CD4-positive, CD25-positive, alpha-beta regulatory T cell (primary cell): ENCODE results near the gene NCAPG. TPM values are rescaled to one million over a fixed set of nuclear protein-coding genes. Genes with fewer than 3 reads are reported as not detected.
A peak's percentile ranks its signal among the peaks of the same experiment; 100 is the strongest.
"Not testable (repeated sequence)": the region's sequence is repeated elsewhere in the genome, so short reads cannot be mapped to it uniquely, and the experiment has no call there.

Experiments used
- ATAC-seq, 2 donors: fragments of 150-1000 bp; cut with Tn5 transposase; one replicate each; pipeline ENCODE4 v1.10.0; 2021; ENCODE audit warnings: low read depth in 2 of 2, moderate number of reproducible peaks in 2 of 2, moderate library complexity in 1 of 2
- DNase-seq, 3 donors: peaks; one replicate each; pipeline versions ENCODE4 v3.0.0 to v3.0.0-alpha.2; 2012 to 2022; ENCODE audit warnings: mixed read lengths in 1 of 3
- H3K27ac ChIP-seq: one replicate; pipeline ENCODE4 v1.7.0; 2013; ENCODE audit warnings: mild to moderate bottlenecking, low read length; ENCODE audit not compliant: insufficient read depth, poor library complexity, severe bottlenecking
- H3K27me3 ChIP-seq: one replicate; pipeline ENCODE4 v1.7.0; 2013; ENCODE audit warnings: low read length; ENCODE audit not compliant: control insufficient read depth, insufficient read depth
- H3K36me3 ChIP-seq: one replicate; pipeline ENCODE4 v1.7.0; 2013; ENCODE audit warnings: mild to moderate bottlenecking, low read length, moderate library complexity; ENCODE audit not compliant: control insufficient read depth, insufficient read depth
- H3K4me1 ChIP-seq: 2 replicates; pipeline ENCODE4 v1.7.0; 2013; ENCODE audit warnings: mild to moderate bottlenecking, low read length; ENCODE audit not compliant: insufficient read depth, control insufficient read depth, poor library complexity, severe bottlenecking
- H3K4me3 ChIP-seq: one replicate; pipeline ENCODE4 v1.7.0; 2013; ENCODE audit warnings: low read depth, mild to moderate bottlenecking, low read length, moderate library complexity
- H3K9me3 ChIP-seq, 2 experiments: 1 replicate in 1 of 2; 2 replicates in 1 of 2; pipeline ENCODE4 v1.7.0; 2013; ENCODE audit warnings: low read length in 2 of 2, mild to moderate bottlenecking in 1 of 2, moderate library complexity in 1 of 2; ENCODE audit not compliant: control insufficient read depth in 2 of 2
- H3K27ac Mint-ChIP-seq, 3 donors: one replicate each; pipeline ENCODE4 v1.8.0; 2020 to 2022; ENCODE audit warnings: mild to moderate bottlenecking in 3 of 3, mixed read lengths in 3 of 3, moderate library complexity in 2 of 3
- H3K27me3 Mint-ChIP-seq: one replicate; pipeline ENCODE4 v1.8.0; 2022; ENCODE audit warnings: mild to moderate bottlenecking, mixed read lengths
- H3K36me3 Mint-ChIP-seq: one replicate; pipeline ENCODE4 v1.8.0; 2020; ENCODE audit warnings: mixed read lengths
- H3K4me1 Mint-ChIP-seq, 4 donors: one replicate each; pipeline ENCODE4 v1.8.0; 2020 to 2022; ENCODE audit warnings: mixed read lengths in 4 of 4, mild to moderate bottlenecking in 1 of 4
- H3K4me3 Mint-ChIP-seq, 4 donors: one replicate each; pipeline ENCODE4 v1.8.0; 2020 to 2022; ENCODE audit warnings: mild to moderate bottlenecking in 4 of 4, mixed read lengths in 4 of 4, moderate library complexity in 3 of 4
- H3K9me3 Mint-ChIP-seq, 7 donors: one replicate each; pipeline ENCODE4 v1.8.0; 2020 to 2022; ENCODE audit warnings: mixed read lengths in 7 of 7, mild to moderate bottlenecking in 3 of 7, moderate library complexity in 2 of 7
- polyA plus RNA-seq, 4 donors: library from polyadenylated mRNA; unstranded; fragments of 300-500 nt; fragmentation: Illumina TruSeq; gene quantifications; one replicate each; pipeline ENCODE4 v1.2.3, GENCODE V29; 2021
- total RNA-seq: library from RNA; stranded (reverse); gene quantifications from one replicate; pipeline ENCODE4 v1.2.3, GENCODE V29; 2022

The NCAPG gene
- total and polyA plus RNA-seq, 5 donors from 2014 or later, result 1.0 to 4.5 (median 1.8) TPM

DNA sequence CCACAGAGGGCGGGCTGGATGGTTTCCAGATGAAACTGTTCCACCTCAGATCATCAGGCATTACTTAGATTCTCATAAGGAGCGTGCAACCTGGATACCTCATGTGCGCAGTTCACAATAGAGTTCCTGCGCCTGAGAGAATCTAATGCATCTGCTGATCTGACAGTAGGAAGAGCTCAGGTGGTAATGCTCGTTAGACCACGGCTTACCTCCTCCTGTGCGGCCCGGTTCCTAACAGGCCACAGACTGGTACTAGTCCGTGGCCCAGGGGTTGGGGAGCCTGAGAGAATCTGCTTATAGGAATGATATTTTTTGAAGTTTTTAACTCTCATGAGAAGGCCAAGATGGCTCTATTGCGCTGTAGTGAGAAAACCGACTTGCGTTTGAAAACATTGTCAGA is 5.4 kb downstream of the NCAPG start:
- no peaks in the 10 kb centered on the region for H3K36me3 Mint-ChIP-seq
- no peak for DNase-seq
- H3K27ac Mint-ChIP-seq, result no peak overlapping the region
- peaks cover 21 to 44% (median 34%) of the 10 kb centered on the region in 4 donors for H3K4me1 Mint-ChIP-seq
- H3K27me3 Mint-ChIP-seq, result no peaks in the 10 kb centered on the region
- peak overlapping the region in 1 of 4 donors; percentile 34 for H3K4me3 Mint-ChIP-seq
- no peaks in the 10 kb centered on the region for H3K36me3 ChIP-seq
- no peak for ATAC-seq
- H3K4me1 ChIP-seq, result peaks cover 28% of the 10 kb centered on the region
- H3K27ac ChIP-seq, result peak overlapping the region; percentile 28
- no peaks in the 10 kb centered on the region for H3K27me3 ChIP-seq
- no peaks in the 10 kb centered on the region for H3K9me3 Mint-ChIP-seq
- H3K4me3 ChIP-seq, result no peak overlapping the region
- no peaks in the 10 kb centered on the region for H3K9me3 ChIP-seq

DNA sequence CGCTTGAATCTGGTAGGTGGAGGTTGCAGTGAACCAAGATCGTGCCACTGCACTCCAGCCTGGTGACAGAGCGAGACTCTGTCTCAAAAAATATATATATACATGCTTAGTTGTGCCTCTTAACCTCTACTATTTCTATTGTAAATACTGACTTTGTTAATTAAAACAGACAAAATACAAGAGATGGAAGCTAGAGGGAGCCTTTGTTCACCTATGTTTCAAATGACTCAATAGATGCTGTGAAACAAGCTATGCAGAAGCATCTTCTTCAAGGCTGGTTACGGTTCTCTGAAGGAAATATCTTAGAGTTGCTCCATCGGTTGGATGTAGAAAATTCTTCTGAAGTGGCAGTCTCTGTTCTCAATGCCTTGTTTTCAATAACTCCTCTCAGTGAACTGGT is 6.2 kb downstream of the NCAPG start:
- Histone ChIP-seq H3K27me3 (no peaks in the 10 kb centered on the region), H3K36me3 (no peaks in the 10 kb centered on the region), H3K4me1 (peaks cover 20% of the 10 kb centered on the region), H3K27ac (peak overlapping the region; percentile 55), H3K4me3 (peak overlapping the region; percentile 79), H3K9me3 (no peaks in the 10 kb centered on the region)
- DNase-seq, result peak in 2 of 3 donors; percentile 59 to 72
- peak overlapping the region; percentile 27 to 91 (median 75) for H3K4me3 Mint-ChIP-seq
- peaks cover 17 to 42% (median 33%) of the 10 kb centered on the region in 4 donors for H3K4me1 Mint-ChIP-seq
- peak overlapping the region; percentile 7 to 84 (median 77) for H3K27ac Mint-ChIP-seq
- no peaks in the 10 kb centered on the region for H3K36me3 Mint-ChIP-seq
- ATAC-seq, result peak; percentile 83 to 89
- H3K27me3 Mint-ChIP-seq, result no peaks in the 10 kb centered on the region
- H3K9me3 Mint-ChIP-seq, result no peaks in the 10 kb centered on the region

DNA sequence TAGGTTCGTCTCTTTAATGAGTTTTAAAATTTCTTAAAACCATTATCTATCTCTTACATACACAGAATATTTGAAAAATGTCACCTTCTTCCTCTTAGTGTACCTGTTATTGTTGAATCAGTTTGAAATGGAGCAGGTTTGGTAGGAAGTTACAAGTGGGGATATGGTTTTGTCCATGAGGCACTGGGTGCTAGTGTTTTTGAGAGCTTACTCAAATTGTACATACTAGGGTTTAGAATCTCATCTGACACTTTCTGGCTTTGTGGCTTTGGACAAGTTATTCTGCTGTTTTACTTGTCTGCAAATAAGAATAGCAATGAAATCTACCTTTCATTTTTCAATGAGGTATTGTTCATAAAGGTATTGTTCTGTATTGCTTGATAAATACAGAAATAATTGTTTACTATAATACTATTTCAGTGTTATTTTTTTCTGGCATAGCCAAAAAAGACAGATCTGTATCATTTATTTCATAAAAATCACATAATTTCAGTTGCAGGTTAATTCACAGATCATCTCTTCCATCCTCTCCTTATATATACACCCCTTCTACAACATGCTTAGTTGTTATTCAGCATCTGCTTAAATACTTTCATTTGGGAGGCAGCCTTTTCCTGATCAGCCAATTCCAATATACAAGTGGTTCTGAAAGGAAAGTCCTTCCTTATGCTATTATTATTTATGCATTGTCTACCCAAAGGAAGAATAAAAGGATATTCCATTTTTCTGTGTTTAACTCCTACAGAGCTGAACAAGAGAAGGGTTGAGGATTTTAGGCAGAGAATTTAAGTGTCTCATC is 13.3 kb downstream of the NCAPG start:
- Histone ChIP-seq H3K36me3 (no peaks in the 10 kb centered on the region), H3K9me3 (no peaks in the 10 kb centered on the region), H3K4me1 (peaks cover 7% of the 10 kb centered on the region), H3K27me3 (no peaks in the 10 kb centered on the region), H3K27ac (no peak overlapping the region), H3K4me3 (peak overlapping the region; percentile 73)
- Mint-ChIP-seq H3K9me3 (no peaks in the 10 kb centered on the region), H3K36me3 (no peaks in the 10 kb centered on the region), H3K27ac (peak overlapping the region; percentile 11 to 93 (median 43)), H3K4me1 (peaks cover 14 to 60% (median 44%) of the 10 kb centered on the region in 4 donors), H3K4me3 (peak overlapping the region; percentile 42 to 82 (median 55)), H3K27me3 (no peaks in the 10 kb centered on the region)
- no peak for ATAC-seq
- no peak for DNase-seq

DNA sequence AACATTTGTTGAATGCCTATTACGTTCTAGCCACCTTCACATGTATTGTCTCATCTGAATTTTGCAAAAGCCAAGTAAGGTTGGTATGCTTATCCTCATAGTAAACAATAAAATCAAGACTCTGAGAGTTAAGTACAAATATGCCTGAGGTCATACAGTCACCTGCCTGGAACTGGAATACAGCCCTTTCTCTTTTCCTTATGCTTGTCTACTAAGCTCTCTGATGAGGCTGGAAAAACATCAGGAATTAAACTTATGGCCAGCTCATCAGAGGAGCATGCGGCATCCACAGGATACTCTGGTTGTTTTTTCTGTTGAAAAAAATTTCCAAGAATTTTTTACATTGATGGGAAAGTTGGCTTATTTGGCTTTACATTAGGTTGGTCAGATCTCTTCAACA is 35.5 kb downstream of the NCAPG start:
- H3K36me3 ChIP-seq, result no peaks in the 10 kb centered on the region
- no peak overlapping the region for H3K4me3 Mint-ChIP-seq
- no peaks in the 10 kb centered on the region for H3K9me3 ChIP-seq
- no peak for ATAC-seq
- H3K27me3 ChIP-seq, result no peaks in the 10 kb centered on the region
- H3K4me3 ChIP-seq, result no peak overlapping the region
- H3K4me1 ChIP-seq, result no peaks in the 10 kb centered on the region
- H3K27ac ChIP-seq, result no peak overlapping the region
- DNase-seq, result no peak
- no peaks in the 10 kb centered on the region for H3K36me3 Mint-ChIP-seq
- peaks cover 0 to 5% (median 0%) of the 10 kb centered on the region in 4 donors for H3K4me1 Mint-ChIP-seq
- H3K9me3 Mint-ChIP-seq, result peaks cover 0 to 1% (median 0%) of the 10 kb centered on the region in 7 donors
- no peaks in the 10 kb centered on the region for H3K27me3 Mint-ChIP-seq
- no peak overlapping the region for H3K27ac Mint-ChIP-seq

DNA sequence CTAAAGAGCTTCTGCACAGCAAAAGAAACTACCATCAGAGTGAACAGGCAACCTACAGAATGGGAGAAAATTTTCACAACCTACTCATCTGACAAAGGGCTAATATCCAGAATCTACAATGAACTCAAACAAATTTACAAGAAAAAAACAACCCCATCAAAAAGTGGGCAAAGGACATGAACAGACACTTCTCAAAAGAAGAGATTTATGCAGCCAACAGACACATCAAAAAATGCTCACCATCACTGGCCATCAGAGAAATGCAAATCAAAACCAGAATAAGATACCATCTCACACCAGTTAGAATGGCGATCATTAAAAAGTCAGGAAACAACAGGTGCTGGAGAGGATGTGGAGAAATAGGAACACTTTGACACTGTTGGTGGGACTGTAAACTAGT is 39.5 kb downstream of the NCAPG start:
- not testable (repeated sequence) for H3K36me3 ChIP-seq, H3K27me3 ChIP-seq, H3K9me3 Mint-ChIP-seq, H3K36me3 Mint-ChIP-seq, H3K4me3 Mint-ChIP-seq, H3K4me3 ChIP-seq, DNase-seq, ATAC-seq, H3K27ac ChIP-seq, H3K9me3 ChIP-seq, H3K4me1 ChIP-seq, H3K27ac Mint-ChIP-seq, H3K4me1 Mint-ChIP-seq, H3K27me3 Mint-ChIP-seq

DNA sequence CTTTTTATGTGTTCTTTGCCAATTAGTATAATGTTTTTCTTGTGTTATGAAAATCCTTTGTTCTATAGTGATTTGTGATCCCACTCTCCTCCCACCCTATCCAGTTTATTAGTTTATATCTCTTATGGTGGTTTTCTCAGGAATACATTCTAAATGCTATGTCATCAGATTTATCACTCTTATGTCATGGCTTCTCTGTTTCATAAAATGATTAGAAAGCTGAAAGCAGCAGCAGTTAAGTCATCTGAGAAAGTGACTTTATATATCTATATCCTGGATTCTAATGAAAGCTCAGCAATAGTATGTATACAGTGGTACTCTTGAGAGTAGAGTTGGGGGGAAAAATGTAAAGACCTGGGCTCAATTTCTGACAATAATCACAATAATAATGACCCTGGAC is 41.2 kb downstream of the NCAPG start:
- no peaks in the 10 kb centered on the region for H3K27me3 ChIP-seq
- no peaks in the 10 kb centered on the region for H3K9me3 ChIP-seq
- H3K4me1 Mint-ChIP-seq, result no peaks in the 10 kb centered on the region
- no peaks in the 10 kb centered on the region for H3K36me3 Mint-ChIP-seq
- H3K4me1 ChIP-seq, result no peaks in the 10 kb centered on the region
- no peak overlapping the region for H3K4me3 Mint-ChIP-seq
- H3K27ac ChIP-seq, result no peak overlapping the region
- H3K4me3 ChIP-seq, result no peak overlapping the region
- ATAC-seq, result no peak
- H3K36me3 ChIP-seq, result no peaks in the 10 kb centered on the region
- no peaks in the 10 kb centered on the region for H3K27me3 Mint-ChIP-seq
- H3K9me3 Mint-ChIP-seq, result peaks cover 0 to 4% (median 0%) of the 10 kb centered on the region in 7 donors
- no peak for DNase-seq
- no peak overlapping the region for H3K27ac Mint-ChIP-seq

DNA sequence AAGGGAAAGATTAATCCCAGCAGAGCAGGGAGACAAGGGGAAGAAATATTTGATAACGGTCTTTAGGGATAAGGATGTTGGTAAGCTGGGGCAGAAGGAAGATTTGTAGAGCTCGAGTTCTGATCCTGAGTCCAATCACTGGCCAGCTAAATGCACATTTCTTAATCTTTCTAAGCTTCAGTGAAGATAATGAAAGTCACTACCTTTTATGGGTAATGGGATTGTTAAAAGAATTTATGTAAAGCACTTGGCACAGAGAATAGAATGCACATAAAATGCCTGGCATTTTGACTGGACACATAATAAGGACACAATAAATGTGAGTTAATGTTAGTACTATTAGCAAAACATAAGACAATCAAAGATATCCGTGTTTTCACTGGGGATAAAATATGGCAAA is 43.3 kb downstream of the NCAPG start:
- no peak for ATAC-seq
- H3K27me3 ChIP-seq, result no peaks in the 10 kb centered on the region
- DNase-seq, result no peak
- H3K4me3 ChIP-seq, result no peak overlapping the region
- peaks cover 0 to 3% of the 10 kb centered on the region in 2 experiments for H3K9me3 ChIP-seq
- H3K27ac Mint-ChIP-seq, result no peak overlapping the region
- no peaks in the 10 kb centered on the region for H3K4me1 ChIP-seq
- H3K27ac ChIP-seq, result no peak overlapping the region
- H3K4me3 Mint-ChIP-seq, result no peak overlapping the region
- peaks cover 0 to 8% (median 5%) of the 10 kb centered on the region in 7 donors for H3K9me3 Mint-ChIP-seq
- H3K36me3 Mint-ChIP-seq, result peaks cover 4% of the 10 kb centered on the region
- H3K36me3 ChIP-seq, result no peaks in the 10 kb centered on the region
- H3K4me1 Mint-ChIP-seq, result no peaks in the 10 kb centered on the region
- no peaks in the 10 kb centered on the region for H3K27me3 Mint-ChIP-seq
